AG10803 (cell line): Measurements from ENCODE around the gene ABHD12.

ENCODE experiments used
- DNase-seq: peaks from one replicate; pipeline ENCODE4 v3.0.0; 2010; ENCODE audit warnings: low read depth
- H3K4me3 ChIP-seq: 2 replicates; pipeline ENCODE4 v1.5.1; 2011; ENCODE audit warnings: mild to moderate bottlenecking, low read length, control low read depth
- CTCF ChIP-seq: conservative IDR thresholded peaks from 2 replicates; pipeline ENCODE4 v1.5.1; 2011; ENCODE audit warnings: mild to moderate bottlenecking, low read length, control low read depth, inconsistent platforms

ABHD12 gene

GRCh38 chr20:25364180-25364788 is 26.4 kb downstream of the ABHD12 start:
- no peak for TF ChIP-seq CTCF
- no peak overlapping the region for H3K4me3 ChIP-seq
- no peak for DNase-seq

GRCh38 chr20:25361287-25361683 is 29.4 kb downstream of the ABHD12 start:
- DNase-seq: peak; percentile 46
- no peak for TF ChIP-seq CTCF
- no peak overlapping the region for H3K4me3 ChIP-seq

- DNase-seq: peak; percentile 26
- TF ChIP-seq CTCF: no peak
These were observed 29.9 kb downstream of the ABHD12 start for GRCh38 chr20:25360631-25361286.

GRCh38 chr20:25356271-25356933 is 34.2 kb downstream of the ABHD12 start:
- H3K4me3 ChIP-seq: no peak overlapping the region
- no peak for TF ChIP-seq CTCF
- DNase-seq: no peak

More at GRCh38 chr20:25360631-25361286, 29.9 kb downstream of the ABHD12 start:
- H3K4me3 ChIP-seq: no peak overlapping the region

- no peak for TF ChIP-seq CTCF
- H3K4me3 ChIP-seq: no peak overlapping the region
- no peak for DNase-seq
These were observed 34.8 kb downstream of the ABHD12 start for GRCh38 chr20:25355866-25356265.

GRCh38 chr20:25355011-25355595 is 35.5 kb downstream of the ABHD12 start:
- DNase-seq: no peak
- no peak for TF ChIP-seq CTCF
- H3K4me3 ChIP-seq: no peak overlapping the region
